Stimulated activated CD4-positive, alpha-beta T cell treated with anti-CD3 and anti-CD28 coated beads, Interleukin-4, amount 100 ng/mL, for 4 hours (primary cell): Measurements from ENCODE around the gene GNAT1.
"Not testable (repeated sequence)": the region's sequence is repeated elsewhere in the genome, so short reads cannot be mapped to it uniquely, and the experiment has no call there.

Experiments used
- DNase-seq, 2 experiments: peaks; one replicate each; pipeline ENCODE4 v3.0.0-alpha.2; 2020

GNAT1 gene

GRCh38 chr3:50242851-50243542, 51.6 kb downstream of the GNAT1 start:
- peak in 1 of 2 experiments; percentile 32 for DNase-seq

- no peak for DNase-seq
These were observed 52.1 kb downstream of the GNAT1 start for GRCh38 chr3:50243543-50243895.

- not testable (repeated sequence) for DNase-seq
These were observed 53.4 kb downstream of the GNAT1 start for GRCh38 chr3:50244813-50245212.

GRCh38 chr3:50245251-50245745, 53.9 kb downstream of the GNAT1 start:
- no peak for DNase-seq

- DNase-seq, result peak; percentile 88 to 97
These were observed 54.6 kb downstream of the GNAT1 start for GRCh38 chr3:50245831-50246516.

- peak; percentile 73 to 89 for DNase-seq
These were observed 55.1 kb downstream of the GNAT1 start for GRCh38 chr3:50246517-50246954.
